ENCODE measurements around the gene CA10. TPM values are rescaled to one million over a fixed set of nuclear protein-coding genes. Genes with fewer than 3 reads are reported as not detected.

Gene CA10
- total and polyA plus RNA-seq, 2 of the 4 experiments (the other 2 are of a cell fraction): not detected

- Histone ChIP-seq H3K4ac (ENCODE audit: low read depth, low read length) (no peak overlapping the region), H2AFZ (replicated peaks; ENCODE audit: low read length, poor library complexity) (no peak overlapping the region), H3K56ac (ENCODE audit: extremely low read depth, insufficient read depth, low read length) (no peak overlapping the region), H3K4me2 (ENCODE audit: low read depth, low read length) (no peak overlapping the region), H3K27ac (ENCODE audit: insufficient read depth, low read length) (no peak overlapping the region), H3K18ac (ENCODE audit: low read depth, low read length) (no peak overlapping the region), H3K9ac (ENCODE audit: low read depth, low read length) (no peak overlapping the region), H4K8ac (ENCODE audit: low read depth in 2 of 2, low read length in 2 of 2) (no peak overlapping the region), H4K20me1 (ENCODE audit: insufficient read depth, low read length) (no peaks in the 10 kb centered on the region), H3K4me3 (ENCODE audit: insufficient read depth, low read depth, low read length) (no peak overlapping the region), H3K23ac (ENCODE audit: low read depth, low read length) (no peak overlapping the region), H3K79me1 (ENCODE audit: low read depth in 1 of 2, low read length in 2 of 2) (no peaks in the 10 kb centered on the region), H2BK20ac (ENCODE audit: low read depth, low read length) (no peak overlapping the region), H3K4me1 (ENCODE audit: control insufficient read depth, insufficient read depth, low read length) (no peaks in the 10 kb centered on the region), H3K27me3 (ENCODE audit: control insufficient read depth, insufficient read depth, low read length) (no peaks in the 10 kb centered on the region), H2BK15ac (ENCODE audit: low read depth, low read length) (no peak overlapping the region), H3K9me3 (ENCODE audit: control insufficient read depth, insufficient read depth, low read length) (peaks cover 8% of the 10 kb centered on the region), H2AK5ac (ENCODE audit: low read depth, low read length) (no peak overlapping the region), H3K36me3 (ENCODE audit: control insufficient read depth, insufficient read depth, low read length) (no peaks in the 10 kb centered on the region), H2BK5ac (ENCODE audit: low read depth, low read length, poor library complexity, severe bottlenecking) (no peak overlapping the region), H3K14ac (replicated peaks; ENCODE audit: low read depth, low read length) (no peak overlapping the region), H4K5ac (ENCODE audit: low read depth, low read length) (no peak overlapping the region), H2BK120ac (ENCODE audit: low read depth, low read length) (no peak overlapping the region), H4K91ac (ENCODE audit: insufficient read depth, low read depth, low read length) (no peak overlapping the region), H2AK9ac (replicated peaks; ENCODE audit: low read depth, low read length, poor library complexity) (no peak overlapping the region), H3K9me1 (ENCODE audit: insufficient read depth, low read length) (no peaks in the 10 kb centered on the region)
- TF ChIP-seq POLR2A (IDR thresholded peaks at IDR 0.05; ENCODE audit: low read depth, low read length) (no peak), CHD1 (IDR thresholded peaks at IDR 0.05; ENCODE audit: low read depth, low read length) (no peak)
- ChIA-PET POLR2A (ENCODE audit: unreplicated experiment) (no interaction called here), CTCF (no interaction called here)
- DNase-seq: no peak
- dilution Hi-C loops (cut with HindIII; ENCODE audit: low sequenced_read_pairs, unreplicated experiment): no loop called here
- intact Hi-C loops (cut with micrococcal nuclease): no loop called here
- no peak for ATAC-seq (ENCODE audit: low read depth)
- in situ Hi-C loops (cut with MboI; ENCODE audit: low sequenced_read_pairs): no loop called here
- BruUV-seq (replicated peaks): no TSS peak
- no CpG with 5 or more reads among the region's 3 CpGs for WGBS, 2 experiments (ENCODE audit: extremely low coverage in 2 of 2, insufficient read length in 1 of 2)
Measured at GRCh38 chr17:52140601-52141000, 17.9 kb downstream of the CA10 start.
